Neural cell (in vitro differentiated cells): ENCODE data around the gene DAAM2.

ENCODE experiments used
- CTCF ChIP-seq: fragments of 450-650 bp; IDR thresholded peaks from 2 replicates; pipeline ENCODE4 v1.5.1; 2014; ENCODE audit warnings: antibody characterized with exemption, mild to moderate bottlenecking, moderate library complexity; ENCODE audit not compliant: poor library complexity, severe bottlenecking
- EP300 ChIP-seq: fragments of 450-650 bp; conservative IDR thresholded peaks from 2 replicates; pipeline ENCODE4 v1.6.1; 2014; ENCODE audit warnings: antibody characterized with exemption, mild to moderate bottlenecking, moderate library complexity; ENCODE audit not compliant: poor library complexity, severe bottlenecking
- EZH2 ChIP-seq: fragments of 200-600, 300-800 bp; shearing (Covaris generic), sonication (generic); IDR thresholded peaks from 2 replicates; pipeline ENCODE4 v1.6.1; 2014; ENCODE audit warnings: antibody characterized with exemption, low read length, borderline replicate concordance, mild to moderate bottlenecking; ENCODE audit not compliant: insufficient read depth, poor library complexity, severe bottlenecking
- POLR2AphosphoS5 ChIP-seq: IDR thresholded peaks from 2 replicates; pipeline ENCODE4 v1.6.1; 2012
- RAD21 ChIP-seq: fragments of 450-650 bp; conservative IDR thresholded peaks from 2 replicates; pipeline ENCODE4 v1.6.1; 2014; ENCODE audit warnings: antibody characterized with exemption, mild to moderate bottlenecking, moderate library complexity
- REST ChIP-seq: IDR thresholded peaks from 2 replicates; pipeline ENCODE4 v1.6.1; 2012; ENCODE audit warnings: borderline replicate concordance
- SMC3 ChIP-seq: fragments of 450-650 bp; conservative IDR thresholded peaks from 2 replicates; pipeline ENCODE4 v1.6.1; 2014; ENCODE audit warnings: antibody characterized with exemption, mild to moderate bottlenecking, moderate library complexity; ENCODE audit not compliant: poor library complexity
- TAF1 ChIP-seq: IDR thresholded peaks from 2 replicates; pipeline ENCODE4 v1.6.1; 2012; ENCODE audit warnings: low read depth

GRCh38 chr6:39746795-39747194 lies 45.4 kb upstream of the DAAM2 start:
- TF ChIP-seq POLR2AphosphoS5 (no peak), EZH2 (no peak), TAF1 (no peak), CTCF (no peak), REST (no peak), EP300 (no peak), SMC3 (no peak), RAD21 (no peak)
